ENCODE measurements around the gene PAQR7. TPM values are rescaled to one million over a fixed set of nuclear protein-coding genes. Genes with fewer than 3 reads are reported as not detected.

PAQR7 gene
- total RNA-seq, 2 experiments from 2014 or later, result 0.52 to 0.87 TPM

DNA sequence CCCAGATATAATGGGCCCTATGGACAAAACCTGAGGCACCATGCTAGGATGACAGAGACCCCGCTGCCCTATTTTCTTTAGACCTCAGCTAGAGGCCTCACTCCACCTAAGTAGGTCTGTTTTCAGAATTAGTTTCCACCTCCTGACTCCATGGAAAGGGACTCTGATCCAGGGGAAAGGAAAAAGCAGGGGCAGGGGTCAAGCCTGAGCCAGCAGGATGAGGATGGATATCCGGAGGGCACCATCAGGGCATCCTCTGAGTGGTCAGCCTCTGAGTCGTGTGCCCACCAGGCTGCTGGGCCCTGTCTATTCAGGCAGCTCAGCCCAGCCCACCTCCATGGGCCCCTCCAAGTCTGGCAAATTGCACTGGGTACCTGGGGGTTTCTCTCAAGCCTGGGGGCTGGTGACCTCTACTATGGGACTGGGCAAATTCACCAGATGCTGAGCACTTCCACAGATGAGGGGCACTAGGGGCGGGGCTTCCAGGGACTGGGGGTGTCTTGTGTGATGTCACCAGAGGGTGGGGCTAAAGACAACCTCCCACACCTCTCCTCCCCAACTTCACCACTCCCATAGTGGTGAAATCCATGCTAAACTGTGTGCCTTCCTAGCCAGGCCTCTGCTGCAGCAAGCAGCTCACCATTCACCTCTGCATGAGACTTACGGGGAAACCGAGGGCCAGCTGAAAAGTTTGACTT, 5.5 kb downstream of the PAQR7 start:
- CTCF ChIA-PET, result interaction anchor here (0.7 to 4.4 kb wide), 3 partner anchors 10 to 1222 kb away, joined by 3 to 22 read pairs (median 5); no protein-coding TSS in a partner anchor
- peaks cover 4% of the 10 kb centered on the region for H3K4me1 Mint-ChIP-seq
- H3K4me3 Mint-ChIP-seq, result no peak overlapping the region
- H3K9me3 Mint-ChIP-seq, result no peaks in the 10 kb centered on the region
- H3K27me3 Mint-ChIP-seq, result peaks cover 4% of the 10 kb centered on the region
- H3K36me3 Mint-ChIP-seq (ENCODE audit: low read depth), result no peaks in the 10 kb centered on the region
- POLR2A ChIA-PET, result no interaction called here
- no peak for DNase-seq
- H3K27ac Mint-ChIP-seq, result no peak overlapping the region

DNA sequence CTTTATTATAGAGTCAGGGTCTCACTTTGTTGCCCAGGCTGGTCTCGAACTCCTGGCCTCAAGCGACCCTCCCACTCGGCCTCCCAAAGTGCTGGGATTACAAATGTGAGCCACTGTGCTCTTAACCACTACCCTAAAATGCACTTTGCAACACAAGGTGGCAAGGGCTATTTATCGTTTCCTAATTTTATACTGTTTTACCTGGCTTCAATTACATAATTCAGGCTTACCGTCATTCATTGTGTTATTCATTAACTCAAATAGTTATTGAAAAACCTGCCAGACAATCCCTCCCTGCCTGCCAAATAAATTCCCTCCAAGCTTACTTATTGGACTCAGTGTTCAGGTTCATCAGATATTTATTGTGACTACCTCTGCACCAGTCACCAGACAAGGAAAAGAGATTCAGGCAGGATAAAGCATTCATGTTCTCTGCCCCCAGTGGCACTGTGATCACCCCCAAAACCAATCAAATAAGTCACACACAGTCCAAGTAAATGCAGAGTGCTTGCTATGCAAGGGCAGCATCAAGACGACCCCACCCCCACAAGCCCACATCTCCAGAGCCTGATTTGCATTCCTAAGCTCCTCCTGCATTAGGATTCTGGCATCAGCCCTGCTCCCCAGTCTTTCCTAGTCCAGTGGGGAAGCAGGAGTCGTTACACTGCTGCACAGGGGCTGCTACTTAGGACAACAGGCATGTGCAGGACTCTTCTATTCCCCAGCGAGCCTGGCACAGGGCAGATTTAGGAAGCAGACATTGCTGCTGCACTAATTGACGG, 8.1 kb downstream of the PAQR7 start:
- no peaks in the 10 kb centered on the region for H3K36me3 Mint-ChIP-seq (ENCODE audit: low read depth)
- no peak for DNase-seq
- CTCF ChIA-PET, result interaction anchor here (4.4 kb wide), 1 partner anchor 28 kb away, joined by 22 read pairs; no protein-coding TSS in a partner anchor
- no peaks in the 10 kb centered on the region for H3K4me1 Mint-ChIP-seq
- POLR2A ChIA-PET, result no interaction called here
- no peaks in the 10 kb centered on the region for H3K9me3 Mint-ChIP-seq
- no peak overlapping the region for H3K27ac Mint-ChIP-seq
- no peak overlapping the region for H3K4me3 Mint-ChIP-seq
- no peaks in the 10 kb centered on the region for H3K27me3 Mint-ChIP-seq

DNA sequence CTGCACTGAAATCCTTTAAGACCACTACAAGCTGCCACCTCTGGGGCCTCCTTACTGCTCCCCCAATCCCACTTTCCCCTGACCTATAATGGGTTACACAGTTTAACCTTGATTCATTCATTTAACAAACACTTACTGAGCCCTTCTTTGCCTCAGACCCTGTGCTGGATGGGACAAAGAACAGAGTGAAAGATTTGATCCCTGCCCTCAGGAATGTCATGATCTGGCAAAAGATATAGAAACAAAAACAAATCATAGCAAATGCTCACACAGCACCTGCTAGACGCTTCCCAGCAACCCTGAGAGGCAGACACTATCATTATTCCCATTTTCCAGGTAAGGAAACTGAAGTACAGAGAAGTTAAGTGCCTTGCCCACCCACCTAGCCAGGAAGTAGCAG, 9.2 kb downstream of the PAQR7 start:
- DNase-seq, result no peak
- Mint-ChIP-seq H3K27ac (no peak overlapping the region), H3K4me1 (peaks cover 3% of the 10 kb centered on the region), H3K9me3 (no peaks in the 10 kb centered on the region), H3K27me3 (no peaks in the 10 kb centered on the region), H3K4me3 (no peak overlapping the region), H3K36me3 (ENCODE audit: low read depth) (no peaks in the 10 kb centered on the region)
- CTCF ChIA-PET, result no interaction called here
- POLR2A ChIA-PET, result no interaction called here

DNA sequence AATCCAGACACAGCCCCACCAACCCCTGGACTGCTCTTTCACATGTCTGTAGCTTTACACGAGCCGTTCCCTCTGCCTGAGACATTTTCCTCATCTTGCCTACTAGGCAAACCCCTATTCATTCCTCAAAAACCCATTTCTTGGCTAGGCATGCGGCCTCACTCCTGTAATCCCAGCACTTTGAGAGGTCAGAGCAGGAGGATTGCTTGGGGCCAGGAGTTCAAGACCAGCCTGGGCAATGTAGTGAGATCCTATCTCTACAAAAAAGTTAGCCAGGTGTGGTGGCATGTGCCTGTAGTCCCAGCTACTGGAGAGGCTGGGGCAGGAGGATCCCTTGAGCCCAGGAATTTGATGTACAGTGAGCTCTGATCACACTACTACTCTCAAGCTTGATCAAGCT, 11.1 kb downstream of the PAQR7 start:
- H3K4me1 Mint-ChIP-seq, result peaks cover 14% of the 10 kb centered on the region
- ChIA-PET POLR2A (no interaction called here), CTCF (no interaction called here)
- no peak overlapping the region for H3K27ac Mint-ChIP-seq
- no peak overlapping the region for H3K4me3 Mint-ChIP-seq
- DNase-seq, result no peak
- no peaks in the 10 kb centered on the region for H3K9me3 Mint-ChIP-seq
- no peaks in the 10 kb centered on the region for H3K27me3 Mint-ChIP-seq
- H3K36me3 Mint-ChIP-seq (ENCODE audit: low read depth), result no peaks in the 10 kb centered on the region

DNA sequence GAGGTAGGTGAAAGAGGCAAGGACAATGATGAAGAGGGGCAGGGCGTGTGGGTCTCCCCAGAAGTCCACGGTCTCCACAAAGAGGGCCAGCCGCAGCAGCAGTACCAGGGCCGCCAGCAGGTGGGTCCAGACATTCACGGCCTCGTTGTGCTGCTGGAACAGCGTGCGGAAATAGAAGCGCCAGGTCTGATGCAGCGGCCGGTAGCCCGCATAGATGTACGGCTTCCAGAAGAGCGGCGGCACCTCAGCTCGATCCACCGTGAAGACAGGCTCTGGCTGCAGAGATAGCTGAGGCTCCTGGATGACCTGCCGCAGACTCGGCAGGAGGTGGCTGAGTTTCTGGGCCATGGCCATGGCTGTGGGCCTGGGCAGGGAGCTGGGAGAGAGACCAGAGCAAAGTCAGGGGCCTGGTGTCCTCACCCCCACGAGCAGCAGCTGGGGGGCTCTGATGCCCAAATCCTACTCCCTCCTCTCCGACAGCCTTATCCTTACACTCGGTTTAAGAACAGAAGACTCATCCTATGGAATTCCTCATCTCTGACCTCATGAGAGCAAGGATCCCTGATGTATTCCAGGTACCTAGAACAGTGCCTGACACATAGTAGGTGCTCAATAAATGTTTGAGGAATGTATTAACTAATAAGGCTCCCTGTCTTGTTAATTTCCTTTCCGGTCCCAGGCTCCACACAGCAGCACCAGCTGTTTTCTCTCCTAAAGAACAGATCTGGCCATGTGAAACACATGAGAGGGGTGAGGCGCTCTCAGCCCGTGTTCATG, 11.8 kb downstream of the PAQR7 start:
- peaks cover 19% of the 10 kb centered on the region for H3K4me1 Mint-ChIP-seq
- H3K27ac Mint-ChIP-seq, result no peak overlapping the region
- ChIA-PET POLR2A (no interaction called here), CTCF (interaction anchor here (1.6 to 1.8 kb wide), 2 partner anchors 12 to 134 kb away, joined by 3 to 4 read pairs; partner anchors contain the start of genes PAFAH2 and PAQR7)
- no peaks in the 10 kb centered on the region for H3K36me3 Mint-ChIP-seq (ENCODE audit: low read depth)
- no peaks in the 10 kb centered on the region for H3K9me3 Mint-ChIP-seq
- H3K27me3 Mint-ChIP-seq, result no peaks in the 10 kb centered on the region
- H3K4me3 Mint-ChIP-seq, result no peak overlapping the region
- no peak for DNase-seq

DNA sequence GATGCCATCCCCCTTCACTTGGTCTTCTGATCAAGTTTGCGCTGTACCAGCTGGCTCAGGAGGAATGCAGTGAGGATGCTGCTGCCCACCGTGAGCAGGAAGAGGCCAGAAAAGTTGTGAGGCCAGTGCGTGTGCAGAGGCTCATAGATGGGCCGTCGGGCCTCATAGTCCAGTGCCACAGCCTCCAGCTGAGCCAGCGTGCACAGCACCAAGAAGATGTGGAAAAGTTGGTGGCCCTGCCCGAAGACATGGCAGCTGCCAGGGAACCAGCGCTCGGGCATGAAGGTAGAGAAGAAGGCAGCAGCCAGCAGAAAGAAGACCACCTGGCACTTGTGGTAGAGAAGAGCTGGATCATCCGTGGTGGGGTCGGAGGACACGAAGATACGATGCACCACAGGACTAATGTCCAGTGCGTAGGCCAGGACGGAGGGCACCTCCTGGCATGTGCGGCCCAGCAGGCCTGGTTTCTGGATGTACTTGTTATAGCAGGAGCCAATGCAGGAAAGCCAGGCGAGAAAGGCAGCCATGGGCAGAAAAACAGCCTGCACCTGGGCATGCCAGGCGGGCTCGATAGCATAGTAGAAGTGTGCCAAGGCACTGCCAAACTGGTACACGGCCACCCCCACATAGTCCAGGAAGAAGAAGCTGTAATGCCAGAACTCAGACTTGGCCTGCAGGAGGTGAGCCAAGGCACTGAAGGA, 12.6 kb downstream of the PAQR7 start:
- Mint-ChIP-seq H3K4me3 (no peak overlapping the region), H3K9me3 (no peaks in the 10 kb centered on the region), H3K27ac (no peak overlapping the region), H3K4me1 (peaks cover 25% of the 10 kb centered on the region), H3K36me3 (ENCODE audit: low read depth) (no peaks in the 10 kb centered on the region), H3K27me3 (no peaks in the 10 kb centered on the region)
- DNase-seq, result no peak
- ChIA-PET CTCF (interaction anchor here (1.3 to 1.8 kb wide), 3 partner anchors 13 to 135 kb away, joined by 3 to 4 read pairs (median 3); partner anchors contain the start of genes PAFAH2 and PAQR7), POLR2A (no interaction called here)

DNA sequence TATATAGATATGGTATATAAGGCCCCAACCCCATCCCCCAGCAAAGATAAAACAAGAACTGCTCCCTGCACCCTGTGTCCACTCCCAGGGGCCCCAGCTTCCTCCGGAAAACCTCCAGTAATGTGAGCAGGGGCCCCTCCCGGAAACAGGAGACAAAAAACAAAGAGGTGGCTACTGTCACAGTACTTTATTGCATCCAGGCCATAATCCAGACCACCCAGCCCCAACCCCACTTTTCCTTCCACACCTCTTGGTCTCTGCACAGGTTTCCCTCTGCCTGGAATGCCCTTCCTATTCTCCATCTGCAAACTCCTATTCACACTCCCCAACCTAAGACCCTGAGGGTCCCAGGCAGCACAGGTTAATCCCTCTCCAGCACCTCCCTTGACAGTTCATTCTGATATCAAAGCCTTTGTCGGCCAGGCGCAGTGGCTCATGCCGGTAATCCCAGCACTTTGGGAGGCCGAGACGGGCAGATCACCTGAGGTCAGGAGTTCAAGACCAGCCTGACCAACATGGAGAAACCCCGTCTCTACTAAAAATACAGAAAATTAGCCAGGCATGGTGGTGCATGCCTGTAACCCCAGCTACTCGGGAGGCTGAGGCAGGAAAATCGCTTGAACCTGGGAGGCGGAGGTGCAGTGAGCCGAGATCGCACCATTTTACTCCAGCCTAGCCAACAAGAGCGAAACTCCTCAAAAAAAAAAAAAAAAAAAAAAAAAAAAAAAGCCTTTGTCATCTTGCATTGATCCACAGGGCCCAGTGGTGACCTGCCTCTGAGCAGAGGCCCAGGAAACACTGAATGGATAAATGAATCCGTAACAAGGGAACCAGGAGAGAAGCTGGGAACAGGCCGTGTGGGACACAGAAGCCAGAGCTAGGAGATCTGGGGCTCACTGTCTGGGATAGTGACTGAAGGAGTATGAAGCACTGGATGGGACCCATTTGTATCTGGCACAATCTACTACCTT, 13.9 kb downstream of the PAQR7 start:
- no peaks in the 10 kb centered on the region for H3K9me3 Mint-ChIP-seq
- DNase-seq, result no peak
- H3K4me3 Mint-ChIP-seq, result no peak overlapping the region
- no peak overlapping the region for H3K27ac Mint-ChIP-seq
- POLR2A ChIA-PET, result interaction anchor here (0.6 kb wide), 1 partner anchor 412 kb away, joined by 5 read pairs; no protein-coding TSS in a partner anchor
- CTCF ChIA-PET, result interaction anchor here (1.3 to 1.8 kb wide), 3 partner anchors 9 to 21 kb away, joined by 3 to 5 read pairs (median 4); partner anchors contain the start of gene PAQR7
- H3K27me3 Mint-ChIP-seq, result no peaks in the 10 kb centered on the region
- H3K36me3 Mint-ChIP-seq (ENCODE audit: low read depth), result no peaks in the 10 kb centered on the region
- H3K4me1 Mint-ChIP-seq, result peaks cover 26% of the 10 kb centered on the region

DNA sequence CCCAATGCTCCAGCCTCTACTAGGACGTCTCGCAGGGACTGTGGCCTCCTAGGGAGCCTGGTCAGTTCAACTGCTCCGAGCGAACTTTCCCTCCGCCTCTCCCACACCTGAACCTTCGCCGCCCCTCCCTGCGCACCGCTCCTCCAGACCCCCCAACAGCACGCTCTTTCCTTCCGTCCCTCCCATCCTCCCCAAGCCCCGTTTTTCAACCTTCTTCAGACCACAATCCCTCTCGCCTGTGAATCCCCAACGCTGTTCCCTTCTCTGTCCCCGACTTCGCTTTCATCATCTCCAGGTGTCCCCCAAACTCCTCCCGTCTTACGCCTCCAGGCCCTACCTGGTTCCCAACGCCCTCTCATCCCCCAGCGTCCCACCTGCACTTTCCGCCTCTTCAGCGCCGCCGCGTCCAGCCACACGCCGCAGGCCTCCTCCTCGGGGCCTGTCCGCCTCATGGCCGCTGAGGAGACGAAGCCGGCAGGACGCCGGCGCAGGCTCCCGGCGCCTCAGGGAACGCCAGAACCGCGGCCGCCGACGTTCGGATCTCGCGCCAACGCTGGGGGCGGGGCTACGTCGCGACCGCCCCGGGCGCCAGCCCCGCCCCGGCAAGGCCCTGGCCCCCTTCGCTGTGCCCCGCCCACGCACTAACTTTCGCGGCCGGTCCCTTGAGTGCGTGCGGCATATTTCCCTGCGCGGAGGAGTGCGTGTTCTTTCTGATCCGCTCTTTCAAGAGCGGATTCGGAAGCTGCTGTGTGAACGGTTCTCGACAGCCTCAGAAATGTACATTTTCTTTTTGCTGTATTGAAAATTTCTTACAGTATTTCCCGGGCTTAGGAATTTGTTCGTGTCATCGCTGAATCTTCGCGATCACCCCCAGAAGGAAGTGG, 16.4 kb downstream of the PAQR7 start, which contains the start of gene AUNIP:
Gene AUNIP, minus strand, starts transcription at position 552 of the 884 bp plus-strand sequence. Its CDS starts 100 bp downstream, at position 452.
- ChIA-PET CTCF (no interaction called here), POLR2A (no interaction called here)
- no peaks in the 10 kb centered on the region for H3K9me3 Mint-ChIP-seq
- H3K36me3 Mint-ChIP-seq (ENCODE audit: low read depth), result no peaks in the 10 kb centered on the region
- H3K27ac Mint-ChIP-seq, result peak within 1 kb of the TSS; percentile 87
- H3K27me3 Mint-ChIP-seq, result no peaks in the 10 kb centered on the region
- peak within 1 kb of the TSS; percentile 93 for H3K4me3 Mint-ChIP-seq
- peak; percentile 91 for DNase-seq
- H3K4me1 Mint-ChIP-seq, result peaks cover 29% of the 10 kb centered on the region

DNA sequence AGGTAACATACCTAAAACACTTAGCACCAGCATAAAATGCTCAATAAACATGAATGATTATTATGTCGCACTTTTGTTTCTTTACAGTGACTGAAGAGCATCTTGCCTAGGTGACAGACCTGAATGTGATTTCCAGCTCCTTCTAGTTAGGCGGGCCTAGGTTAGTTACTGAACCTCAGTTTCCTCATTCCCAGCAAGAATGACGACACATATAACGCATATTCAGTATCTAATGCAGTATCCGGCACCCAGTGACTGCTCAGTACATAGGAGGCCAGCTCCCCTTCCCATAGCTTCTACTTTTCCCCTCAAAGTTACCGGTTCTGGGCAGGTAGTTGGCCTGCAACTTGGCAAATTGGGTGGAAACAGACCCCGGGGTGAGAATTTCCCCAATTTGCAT, 17.0 kb downstream of the PAQR7 start:
- peak overlapping the region; percentile 87 for H3K27ac Mint-ChIP-seq

DNA sequence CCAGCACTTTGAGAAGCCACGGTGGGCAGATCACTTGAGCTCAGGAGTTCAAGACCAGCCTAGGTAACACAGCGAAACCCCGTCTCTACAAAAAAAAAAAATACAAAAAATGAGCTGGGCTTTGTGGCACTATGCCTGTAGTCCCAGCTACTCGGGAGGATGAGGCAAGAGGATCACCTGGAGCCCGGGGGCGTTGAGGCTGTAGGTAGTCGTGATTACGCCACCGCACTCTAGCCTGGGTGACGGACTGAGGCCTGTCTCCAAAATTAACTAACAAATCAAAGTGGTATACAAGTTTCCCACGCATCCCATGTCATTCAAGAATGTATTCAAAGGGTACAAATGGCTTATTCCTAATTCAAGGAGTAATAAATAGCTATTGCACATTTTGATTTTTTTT, 18.7 kb downstream of the PAQR7 start:
- Mint-ChIP-seq H3K27ac (no peak overlapping the region), H3K27me3 (no peaks in the 10 kb centered on the region), H3K9me3 (no peaks in the 10 kb centered on the region), H3K36me3 (ENCODE audit: low read depth) (peaks cover 2% of the 10 kb centered on the region), H3K4me1 (peaks cover 29% of the 10 kb centered on the region), H3K4me3 (no peak overlapping the region)
- CTCF ChIA-PET, result interaction anchor here (0.6 to 1.3 kb wide), 4 partner anchors 11 to 1296 kb away, joined by 3 to 5 read pairs (median 4); no protein-coding TSS in a partner anchor
- DNase-seq, result no peak
- POLR2A ChIA-PET, result interaction anchor here (0.6 kb wide), 2 partner anchors 15 to 23 kb away, joined by 3 to 6 read pairs; no protein-coding TSS in a partner anchor

More for the DNA sequence above, 17.0 kb downstream of the PAQR7 start:
- Mint-ChIP-seq H3K27me3 (no peaks in the 10 kb centered on the region), H3K9me3 (no peaks in the 10 kb centered on the region), H3K36me3 (ENCODE audit: low read depth) (no peaks in the 10 kb centered on the region), H3K4me3 (peak overlapping the region; percentile 93), H3K4me1 (peaks cover 29% of the 10 kb centered on the region)
- POLR2A ChIA-PET, result no interaction called here
- no peak for DNase-seq
- CTCF ChIA-PET, result no interaction called here

Data from activated CD4-positive, alpha-beta T cell treated with anti-CD3 and anti-CD28 coated beads, Interleukin-2, amount 10 ng/mL, durations not matched to agents 7 days and 5 days (primary cell).